HT1080 (cell line): ENCODE results near the gene CREG2. TPM values are rescaled to one million over a fixed set of nuclear protein-coding genes. Genes with fewer than 3 reads are reported as not detected.
"Not testable (repeated sequence)": the region's sequence is repeated elsewhere in the genome, so short reads cannot be mapped to it uniquely, and the experiment has no call there.

Experiments used
- DNase-seq: peaks from one replicate; pipeline ENCODE4 v3.0.0-alpha.2; 2015; ENCODE audit warnings: low read depth
- total RNA-seq: library from RNA; depleted of rRNA; stranded (reverse); fragments of >200 nt; shearing (Covaris generic); gene quantifications from 2 replicates; pipeline ENCODE4 v1.2.3, GENCODE V29; 2014

The CREG2 gene
- total RNA-seq, 1 experiment from 2014 or later, result 7.1 TPM

GRCh38 chr2:101375653-101376052, 11.7 kb downstream of the CREG2 start:
- DNase-seq, result no peak

- DNase-seq, result no peak
Observed at GRCh38 chr2:101374821-101375561, 12.3 kb downstream of the CREG2 start.

- no peak for DNase-seq
Observed at GRCh38 chr2:101372792-101373191, 14.5 kb downstream of the CREG2 start.

GRCh38 chr2:101371636-101372035, 15.7 kb downstream of the CREG2 start:
- peak; percentile 58 for DNase-seq

GRCh38 chr2:101369100-101369499, 18.2 kb downstream of the CREG2 start:
- no peak for DNase-seq

- DNase-seq, result no peak
Observed at GRCh38 chr2:101368376-101368775, 18.9 kb downstream of the CREG2 start.

GRCh38 chr2:101367508-101367907, 19.8 kb downstream of the CREG2 start:
- no peak for DNase-seq

GRCh38 chr2:101364878-101365277, 22.4 kb downstream of the CREG2 start:
- no peak for DNase-seq

- DNase-seq, result no peak
Observed at GRCh38 chr2:101362777-101363176, 24.5 kb downstream of the CREG2 start.

GRCh38 chr2:101362316-101362715, 25.0 kb downstream of the CREG2 start:
- DNase-seq, result no peak

GRCh38 chr2:101361522-101361921, 25.8 kb downstream of the CREG2 start:
- no peak for DNase-seq

- no peak for DNase-seq
Observed at GRCh38 chr2:101361121-101361520, 26.2 kb downstream of the CREG2 start.

GRCh38 chr2:101360232-101360631, 27.1 kb downstream of the CREG2 start:
- peak; percentile 89 for DNase-seq

GRCh38 chr2:101359410-101359954, 27.8 kb downstream of the CREG2 start:
- DNase-seq, result no peak

GRCh38 chr2:101357376-101357775, 29.9 kb downstream of the CREG2 start:
- no peak for DNase-seq

GRCh38 chr2:101356521-101356920, 30.8 kb downstream of the CREG2 start:
- DNase-seq, result peak; percentile 64

GRCh38 chr2:101356055-101356454, 31.2 kb downstream of the CREG2 start:
- DNase-seq, result no peak

- peak; percentile 58 for DNase-seq
Observed at GRCh38 chr2:101355401-101356054, 31.8 kb downstream of the CREG2 start.

GRCh38 chr2:101354420-101355311, 32.6 kb downstream of the CREG2 start:
- no peak for DNase-seq

- not testable (repeated sequence) for DNase-seq
Observed at GRCh38 chr2:101352631-101353030, 34.7 kb downstream of the CREG2 start.

GRCh38 chr2:101351207-101351606, 36.1 kb downstream of the CREG2 start:
- no peak for DNase-seq
